Motor neuron (in vitro differentiated cells): ENCODE measurements around the gene CAPN9. TPM values are rescaled to one million over a fixed set of nuclear protein-coding genes. Genes with fewer than 3 reads are reported as not detected.

Source experiments
- ATAC-seq, 8 experiments: fragments of 200-7000 bp; cut with Tn5 transposase; replicated peaks in 6 of 8; 2 replicates each; pipeline ENCODE4 v1.8.0; 2021; ENCODE audit warnings: mild to moderate bottlenecking in 8 of 8, moderate library complexity in 8 of 8
- H3K27ac ChIP-seq, 2 donors: fragments of 250-450 bp; sonication (Bioruptor Pico); 2 replicates each; pipeline ENCODE4 v1.9.0; 2021; ENCODE audit warnings: antibody characterized with exemption in 2 of 2, mild to moderate bottlenecking in 2 of 2, moderate library complexity in 1 of 2
- H3K4me1 ChIP-seq, 2 donors: fragments of 250-450 bp; sonication (Bioruptor Pico); replicated peaks in 1 of 2; 2 replicates each; pipeline ENCODE4 v1.6.1; 2021; ENCODE audit warnings: antibody characterized with exemption in 2 of 2, mild to moderate bottlenecking in 2 of 2, moderate library complexity in 1 of 2
- H3K4me3 ChIP-seq, 5 donors: fragments of 250-450 bp; sonication (Bioruptor Pico); 2 replicates each; pipeline ENCODE4 v1.9.0; 2021; ENCODE audit warnings: antibody characterized with exemption in 5 of 5, mild to moderate bottlenecking in 5 of 5, moderate library complexity in 4 of 5
- WGBS, 10 experiments: fragments of 450-650 bp; shearing (Covaris generic); methylation state at CpG; one replicate each; pipeline ENCODE4 v1.0.0; 2022; 5-methylcytosine and 5-hydroxymethylcytosine counted together
- in situ Hi-C, 9 experiments: fragments of 400-800 bp; cut with MboI; loops; one replicate each; pipeline ENCODE4 v1.15.0; 2021; ENCODE audit warnings: low sequenced_read_pairs in 9 of 9, low pct_unique_long_range_greater_than_20kb in 2 of 9; ENCODE audit not compliant: unreplicated experiment in 9 of 9
- total RNA-seq, 8 experiments: library from RNA; unstranded; fragments of 300-600 nt; gene quantifications; 2 replicates each; pipeline versions ENCODE4 v1.2.3 to v1.2.4, GENCODE V29; 2022

Gene CAPN9
- total RNA-seq, 8 experiments from 2014 or later: 0.08 to 0.29 (median 0.11) TPM; not detected in 4

DNA sequence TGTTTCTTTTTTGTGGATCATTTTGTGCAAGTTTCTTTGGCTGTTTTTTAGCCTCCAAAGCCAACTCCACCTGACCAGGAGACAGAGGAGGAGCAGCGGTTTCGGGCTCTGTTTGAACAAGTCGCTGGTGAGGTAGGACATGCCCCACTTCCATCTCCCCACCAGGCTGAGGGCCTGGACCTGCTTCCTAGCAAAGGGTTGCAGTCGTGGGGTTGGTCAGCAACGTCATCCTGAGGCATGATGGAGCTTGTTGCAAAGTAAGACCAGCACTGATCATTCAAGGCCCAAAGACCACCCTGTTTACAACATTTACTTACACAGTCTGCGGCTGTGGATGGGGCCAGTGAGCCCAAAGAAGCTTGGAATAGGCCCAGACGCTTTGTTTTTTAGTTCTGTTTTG is 40.3 kb downstream of the CAPN9 start:
- ATAC-seq: no peak
- H3K27ac ChIP-seq: no peak overlapping the region
- 55 to 93% (median 86%) methylated on average over 2 to 5 of the region's 7 CpGs; no CpG with 5 or more reads in 4 of the 10 experiments for WGBS, 10 experiments
- H3K4me3 ChIP-seq: no peak overlapping the region
- in situ Hi-C loops: loop anchor here in 1 of 9 experiments (25.0 kb wide), 1 partner anchor 425 kb away; no protein-coding TSS in a partner anchor
- peaks cover 0 to 14% of the 10 kb centered on the region in 2 donors for H3K4me1 ChIP-seq

DNA sequence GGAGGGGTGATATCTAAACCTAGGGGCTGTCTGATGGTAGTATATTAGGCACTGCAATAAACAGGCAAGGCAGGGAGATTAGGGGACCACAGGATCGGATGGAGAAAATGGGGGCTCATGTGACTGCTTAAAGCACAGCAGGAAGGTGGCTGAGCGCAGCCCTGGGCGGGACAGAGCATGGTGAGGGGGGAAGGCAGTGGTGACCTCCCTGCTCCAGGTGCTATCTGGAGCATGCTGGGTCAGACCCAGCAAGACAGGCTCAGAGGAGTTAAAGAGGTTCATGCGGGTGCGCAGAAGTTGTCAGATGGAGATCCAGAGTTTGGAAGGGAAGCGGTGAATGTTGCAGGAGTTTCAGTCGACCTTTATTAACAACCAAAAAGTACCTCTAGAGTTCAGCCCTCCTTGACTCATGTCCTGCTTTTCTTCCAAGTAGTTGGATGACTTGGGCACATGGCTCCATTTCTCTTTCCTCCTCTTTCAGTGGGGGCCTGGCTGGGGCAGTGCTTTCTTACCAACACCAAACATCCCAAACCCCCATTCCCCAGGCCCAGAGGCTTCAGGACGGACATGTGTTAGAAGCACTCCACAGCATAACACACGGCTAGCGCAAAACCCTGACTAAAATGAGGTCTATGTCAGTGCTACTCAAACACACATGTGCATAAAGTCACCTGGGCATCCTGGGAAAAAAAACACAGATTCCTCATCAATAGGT is 41.5 kb downstream of the CAPN9 start:
- no peak overlapping the region for H3K4me3 ChIP-seq
- H3K27ac ChIP-seq: no peak overlapping the region
- H3K4me1 ChIP-seq: peaks cover 0 to 18% of the 10 kb centered on the region in 2 donors
- in situ Hi-C loops: loop anchor here in 1 of 9 experiments (25.0 kb wide), 1 partner anchor 424 kb away; no protein-coding TSS in a partner anchor
- ATAC-seq: no peak
- WGBS, 10 experiments: 50 to 100% (median 79%) methylated on average over 1 to 8 of the region's 10 CpGs; no CpG with 5 or more reads in 1 of the 10 experiments

DNA sequence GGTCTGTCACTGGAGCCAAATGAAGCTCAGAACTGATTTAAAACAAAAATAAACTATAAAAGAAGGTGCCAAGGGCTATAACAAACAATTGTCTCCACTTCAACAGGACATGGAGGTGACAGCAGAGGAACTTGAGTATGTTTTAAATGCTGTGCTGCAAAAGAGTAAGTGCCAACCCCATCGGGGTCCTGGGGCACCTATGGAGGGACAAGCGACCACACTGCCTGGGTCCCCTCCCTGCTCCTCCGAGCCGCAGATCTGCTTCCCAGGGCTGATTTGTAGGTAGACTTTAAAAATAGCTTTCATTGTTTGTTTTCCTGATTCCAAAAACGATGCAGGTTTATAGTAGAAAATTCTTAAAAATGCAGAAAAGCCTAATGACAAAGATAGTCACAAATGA is 42.8 kb downstream of the CAPN9 start:
- in situ Hi-C loops: loop anchor here in 1 of 9 experiments (25.0 kb wide), 1 partner anchor 422 kb away; no protein-coding TSS in a partner anchor
- WGBS, 10 experiments: 0 to 93% (median 69%) methylated on average over 1 to 5 of the region's 5 CpGs; no CpG with 5 or more reads in 4 of the 10 experiments
- no peak for ATAC-seq
- Histone ChIP-seq H3K4me1 (peaks cover 2 to 23% of the 10 kb centered on the region in 2 donors), H3K4me3 (no peak overlapping the region), H3K27ac (no peak overlapping the region)

DNA sequence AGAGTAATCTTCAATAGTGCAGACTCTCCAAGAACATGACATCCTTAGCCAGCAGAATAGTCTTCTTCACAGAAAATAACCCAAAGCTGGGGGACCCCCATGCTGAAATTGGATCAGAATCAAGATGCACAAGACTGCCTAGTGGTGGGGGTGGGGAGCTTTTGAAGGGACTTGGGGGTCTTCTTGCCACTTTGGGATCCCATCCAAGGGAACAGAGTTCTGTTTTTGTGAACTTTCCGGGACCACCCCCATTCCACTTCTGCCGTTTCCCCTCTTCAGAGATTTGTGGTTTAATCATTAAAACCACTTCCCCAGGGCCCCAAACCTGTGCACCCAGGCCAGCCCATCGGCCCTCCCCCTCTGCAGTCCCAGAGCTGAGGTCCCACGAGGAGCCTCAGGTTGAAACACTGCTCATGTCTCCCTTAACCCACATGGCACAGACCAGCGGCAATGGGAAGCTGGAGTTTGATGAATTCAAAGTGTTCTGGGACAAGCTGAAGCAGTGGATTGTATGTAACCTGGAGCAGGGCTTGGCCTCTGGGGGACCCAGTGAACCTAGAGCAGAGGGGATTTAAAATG is 44.9 kb downstream of the CAPN9 start:
- Histone ChIP-seq H3K4me3 (no peak overlapping the region), H3K4me1 (peaks cover 15 to 17% of the 10 kb centered on the region in 2 donors), H3K27ac (no peak overlapping the region)
- in situ Hi-C loops: loop anchor here in 1 of 9 experiments (25.0 kb wide), 1 partner anchor 420 kb away; no protein-coding TSS in a partner anchor
- ATAC-seq: no peak
- 0 to 83% (median 71%) methylated on average over 1 to 5 of the region's 5 CpGs; no CpG with 5 or more reads in 5 of the 10 experiments for WGBS, 10 experiments

DNA sequence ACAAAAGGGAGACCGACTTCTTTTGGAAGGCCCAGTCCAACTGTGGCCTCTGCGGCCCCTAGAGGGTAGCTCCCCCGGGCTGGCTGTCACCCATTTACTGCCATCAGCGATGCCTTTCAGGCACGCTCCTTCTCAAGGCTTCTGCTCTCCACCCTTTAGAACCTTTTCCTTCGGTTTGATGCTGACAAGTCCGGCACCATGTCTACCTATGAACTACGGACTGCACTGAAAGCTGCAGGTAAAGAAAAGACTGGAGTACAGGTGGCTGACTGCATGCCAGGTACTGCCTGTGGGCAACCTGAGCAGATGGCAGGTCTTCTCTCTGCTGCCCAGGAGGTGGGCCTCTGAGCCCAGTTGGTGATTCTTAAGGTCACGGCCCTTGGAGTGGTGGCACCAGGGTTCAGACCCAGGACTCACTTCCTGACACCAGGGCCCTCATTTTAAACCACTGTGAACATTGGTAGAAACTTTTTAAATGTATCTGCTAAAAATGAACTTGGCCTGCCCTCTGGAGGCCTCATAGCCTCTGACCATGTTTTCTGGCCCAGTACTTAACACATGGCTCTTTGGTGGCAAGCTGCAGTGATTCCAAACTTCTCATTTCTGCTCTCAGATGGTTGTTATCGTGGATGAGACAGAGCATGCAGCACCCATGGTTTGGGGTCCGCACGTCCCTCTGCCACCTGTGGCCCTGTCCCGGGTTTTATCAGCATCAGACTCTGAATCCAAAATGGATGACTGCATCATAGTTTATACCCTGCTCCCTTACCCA is 45.7 kb downstream of the CAPN9 start:
- ATAC-seq: no peak
- Histone ChIP-seq H3K4me3 (no peak overlapping the region), H3K4me1 (peaks cover 15 to 16% of the 10 kb centered on the region in 2 donors), H3K27ac (no peak overlapping the region)
- 60 to 93% (median 90%) methylated on average over 1 to 12 of the region's 13 CpGs; no CpG with 5 or more reads in 4 of the 10 experiments for WGBS, 10 experiments
- in situ Hi-C loops: loop anchor here in 1 of 9 experiments (25.0 kb wide), 1 partner anchor 419 kb away; no protein-coding TSS in a partner anchor

DNA sequence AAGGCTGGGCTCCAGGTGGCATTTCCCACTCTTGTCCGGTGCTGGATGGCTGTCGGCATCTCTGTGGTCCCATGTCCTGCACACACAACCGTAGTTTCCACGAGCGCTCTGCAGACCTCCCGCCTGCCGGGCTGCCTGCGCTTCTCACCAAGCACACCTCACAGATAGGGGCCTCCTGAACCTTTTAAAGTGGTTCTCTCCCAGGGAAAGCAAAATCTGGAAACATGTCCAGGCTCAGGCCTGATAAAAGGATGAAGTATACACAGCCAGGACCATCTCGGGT is 46.2 kb downstream of the CAPN9 start:
- H3K4me3 ChIP-seq: no peak overlapping the region
- in situ Hi-C loops: loop anchor here in 1 of 9 experiments (25.0 kb wide), 1 partner anchor 419 kb away; no protein-coding TSS in a partner anchor
- 0 to 95% (median 88%) methylated on average over 1 to 9 of the region's 9 CpGs; no CpG with 5 or more reads in 4 of the 10 experiments for WGBS, 10 experiments
- no peak overlapping the region for H3K27ac ChIP-seq
- ATAC-seq: no peak
- H3K4me1 ChIP-seq: peaks cover 17 to 18% of the 10 kb centered on the region in 2 donors

DNA sequence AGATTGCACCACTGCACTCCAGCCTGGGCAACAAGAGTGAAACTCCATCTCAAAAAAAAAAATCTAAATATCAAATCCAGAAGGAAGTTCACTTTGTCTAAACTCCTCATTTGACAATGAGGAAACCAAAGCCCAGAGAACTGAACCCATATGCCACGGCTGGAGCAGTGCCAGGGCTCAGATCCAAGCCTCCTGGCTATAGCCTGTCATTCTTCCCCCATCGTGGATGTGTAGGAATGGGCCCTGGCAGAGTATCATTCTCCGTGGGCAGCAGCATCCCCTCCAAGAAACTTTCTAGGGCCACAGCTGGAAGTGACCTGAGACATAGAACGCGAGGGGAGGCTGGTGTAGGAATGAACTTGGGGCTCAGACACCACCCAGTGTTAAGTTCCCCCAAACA is 47.2 kb downstream of the CAPN9 start:
- H3K4me3 ChIP-seq: no peak overlapping the region
- peaks cover 17 to 18% of the 10 kb centered on the region in 2 donors for H3K4me1 ChIP-seq
- H3K27ac ChIP-seq: no peak overlapping the region
- 0 to 100% (median 84%) methylated on average over 1 to 5 of the region's 5 CpGs; no CpG with 5 or more reads in 3 of the 10 experiments for WGBS, 10 experiments
- peak in 1 of 8 experiments; percentile 14 for ATAC-seq
- in situ Hi-C loops: loop anchor here in 1 of 9 experiments (25.0 kb wide), 1 partner anchor 418 kb away; no protein-coding TSS in a partner anchor

DNA sequence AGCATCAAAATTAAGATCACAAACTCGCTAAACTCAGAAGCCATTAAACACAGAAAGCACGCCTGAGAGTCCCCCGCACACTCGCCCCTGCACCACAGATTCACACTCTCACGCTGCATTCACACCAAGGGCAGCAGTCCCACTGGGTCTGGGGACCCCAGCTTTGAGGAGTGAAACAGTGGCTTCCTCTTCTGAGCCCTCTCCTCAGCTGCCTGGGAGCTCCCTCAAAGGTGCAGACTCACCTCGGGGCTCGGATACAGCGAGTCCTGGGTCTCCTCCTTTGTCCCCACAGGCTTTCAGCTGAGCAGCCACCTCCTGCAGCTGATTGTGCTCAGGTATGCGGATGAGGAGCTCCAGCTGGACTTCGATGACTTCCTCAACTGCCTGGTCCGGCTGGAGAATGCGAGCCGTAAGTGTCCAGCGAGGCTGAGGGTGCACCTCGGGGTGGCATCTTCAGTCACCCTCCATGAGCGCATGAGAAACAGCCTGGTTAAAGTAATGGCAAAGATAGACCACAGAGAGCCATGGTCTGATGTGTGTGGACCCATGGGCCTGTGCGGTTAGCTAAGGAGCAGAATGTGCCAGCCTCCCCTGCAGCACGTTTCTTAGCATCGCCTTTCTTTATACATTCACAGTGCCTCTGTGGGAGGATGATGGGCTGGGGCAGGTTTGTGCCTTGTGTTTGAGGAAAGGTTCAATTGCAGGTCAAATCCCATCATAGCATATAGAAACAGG is 47.9 kb downstream of the CAPN9 start:
- WGBS, 10 experiments: 33 to 93% (median 78%) methylated on average over 2 to 14 of the region's 19 CpGs; no CpG with 5 or more reads in 2 of the 10 experiments
- in situ Hi-C loops: loop anchor here in 1 of 9 experiments (25.0 kb wide), 1 partner anchor 417 kb away; no protein-coding TSS in a partner anchor
- ATAC-seq: peak in 5 of 8 experiments; percentile 5 to 63 (median 15)
- peak overlapping the region in 1 of 2 donors; percentile 7 for H3K27ac ChIP-seq
- H3K4me1 ChIP-seq: peaks cover 17 to 18% of the 10 kb centered on the region in 2 donors
- H3K4me3 ChIP-seq: no peak overlapping the region

DNA sequence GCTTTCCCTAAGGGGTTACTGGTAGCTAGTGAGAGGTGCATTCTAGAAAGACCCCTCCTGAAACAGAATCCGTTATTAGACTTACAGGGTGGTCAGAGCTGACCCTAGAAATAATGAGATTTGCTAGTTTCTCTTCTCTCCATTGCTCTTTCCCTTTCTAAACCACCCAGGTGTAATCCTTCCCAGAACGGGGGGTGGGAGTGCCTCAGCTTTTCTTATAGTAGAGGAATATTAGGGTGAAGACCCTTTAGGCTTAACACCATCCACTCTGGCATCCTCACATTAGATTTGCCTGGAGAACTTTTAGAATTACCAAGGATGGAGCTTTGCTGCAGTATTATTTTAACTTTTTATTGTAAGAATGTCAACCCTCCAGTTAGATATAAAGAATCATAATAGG is 49.4 kb downstream of the CAPN9 start:
- H3K27ac ChIP-seq: no peak overlapping the region
- 20 to 100% (median 78%) methylated on average over 1 to 2 of the region's 2 CpGs; no CpG with 5 or more reads in 3 of the 10 experiments for WGBS, 10 experiments
- in situ Hi-C loops: loop anchor here in 1 of 9 experiments (25.0 kb wide), 1 partner anchor 416 kb away; no protein-coding TSS in a partner anchor
- peaks cover 17 to 18% of the 10 kb centered on the region in 2 donors for H3K4me1 ChIP-seq
- no peak overlapping the region for H3K4me3 ChIP-seq
- no peak for ATAC-seq

DNA sequence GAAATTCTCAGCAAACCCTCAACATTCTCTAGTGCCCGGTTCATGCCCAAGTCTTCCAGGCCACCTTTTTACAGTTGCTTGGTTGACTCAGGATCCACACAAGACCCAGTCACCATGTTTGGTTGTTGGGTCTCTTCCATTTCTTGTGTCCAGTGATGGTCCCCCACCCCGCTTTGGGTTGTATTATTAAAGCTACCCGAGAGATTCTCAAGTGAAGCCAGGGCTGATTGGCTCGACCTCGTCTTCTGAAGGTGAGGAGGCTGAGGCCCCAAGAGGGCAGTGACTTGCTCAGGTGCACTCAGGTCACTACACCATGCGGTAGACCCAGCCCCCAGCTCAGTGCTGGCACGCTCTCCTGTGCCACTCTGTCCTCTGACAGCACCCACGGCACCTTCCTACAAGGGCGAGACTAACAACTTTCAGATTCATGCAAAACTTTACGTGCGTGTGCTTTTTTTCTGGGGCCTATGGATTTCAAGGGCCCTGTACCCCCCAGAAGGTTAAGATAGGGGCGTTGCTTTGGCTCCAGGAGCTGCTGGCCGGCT is 50.3 kb downstream of the CAPN9 start:
- WGBS, 10 experiments: 40 to 100% (median 74%) methylated on average over 1 to 9 of the region's 13 CpGs
- H3K4me3 ChIP-seq: no peak overlapping the region

DNA sequence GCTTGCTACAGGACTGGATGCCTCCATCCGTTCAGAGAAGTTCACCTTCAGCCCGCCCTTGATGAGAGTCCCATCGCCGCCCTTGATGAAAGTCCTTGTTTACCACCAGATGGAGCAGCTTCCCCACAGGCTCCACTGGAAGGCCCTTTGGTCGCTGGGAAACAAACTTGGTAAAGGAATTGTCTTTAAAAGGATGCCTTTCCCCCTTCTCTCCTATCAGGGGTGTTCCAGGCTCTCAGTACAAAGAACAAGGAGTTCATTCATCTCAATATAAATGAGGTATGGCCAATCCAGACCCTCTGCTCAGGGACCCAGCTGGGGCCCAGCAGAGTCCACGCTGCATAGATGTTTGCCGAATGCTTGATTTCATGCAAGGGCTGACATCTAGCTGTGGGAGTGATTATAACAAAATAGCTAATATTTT is 50.8 kb downstream of the CAPN9 start:
- in situ Hi-C loops: loop anchor here in 1 of 9 experiments (25.0 kb wide), 1 partner anchor 414 kb away; no protein-coding TSS in a partner anchor
- ATAC-seq: peak; percentile 81 to 95 (median 87)
- Histone ChIP-seq H3K27ac (no peak overlapping the region), H3K4me3 (no peak overlapping the region), H3K4me1 (peaks cover 17 to 18% of the 10 kb centered on the region in 2 donors)
- WGBS, 10 experiments: 9 to 50% (median 36%) methylated on average over 3 to 7 of the region's 7 CpGs; no CpG with 5 or more reads in 4 of the 10 experiments

More for the DNA sequence above, 50.3 kb downstream of the CAPN9 start:
- ATAC-seq: no peak
- in situ Hi-C loops: loop anchor here in 1 of 9 experiments (25.0 kb wide), 1 partner anchor 415 kb away; no protein-coding TSS in a partner anchor
- Histone ChIP-seq H3K27ac (no peak overlapping the region), H3K4me1 (peaks cover 17 to 18% of the 10 kb centered on the region in 2 donors)
